OCI-LY1 (cell line): Measurements from ENCODE around the gene KLHL6.

Experiments used
- H2AFZ ChIP-seq: fragments of 200-600 bp; sonication (generic), shearing (Covaris generic); 2 replicates; pipeline ENCODE4 v1.6.0; 2014; ENCODE audit warnings: antibody characterized with exemption, mild to moderate bottlenecking, low read length
- H3F3A ChIP-seq: fragments of 200-600 bp; sonication (generic), shearing (Covaris generic); 2 replicates; pipeline ENCODE4 v1.6.0; 2014; ENCODE audit warnings: mild to moderate bottlenecking, antibody characterized with exemption, low read length, moderate library complexity; ENCODE audit not compliant: insufficient read depth
- H3K27ac ChIP-seq: fragments of 200-600 bp; sonication (generic); 2 replicates; pipeline ENCODE4 v1.5.1; 2014; ENCODE audit warnings: low read length, mixed run types, mild to moderate bottlenecking, low read depth; ENCODE audit not compliant: poor library complexity, severe bottlenecking
- H3K27me3 ChIP-seq: fragments of 200-600 bp; sonication (generic); 2 replicates; pipeline ENCODE4 v1.6.0; 2014; ENCODE audit warnings: antibody characterized with exemption, mild to moderate bottlenecking, low read length, moderate library complexity; ENCODE audit not compliant: insufficient read depth
- H3K36me3 ChIP-seq: fragments of 200-600 bp; sonication (generic); 2 replicates; pipeline ENCODE4 v1.6.1; 2014; ENCODE audit warnings: mild to moderate bottlenecking, antibody characterized with exemption, low read length, moderate library complexity, mixed read lengths; ENCODE audit not compliant: insufficient read depth
- H3K4me1 ChIP-seq: fragments of 200-600 bp; sonication (generic); 2 replicates; pipeline ENCODE4 v1.5.1; 2014; ENCODE audit warnings: mild to moderate bottlenecking, low read length, moderate library complexity; ENCODE audit not compliant: insufficient read depth, severe bottlenecking
- H3K4me2 ChIP-seq: fragments of 200-600 bp; sonication (generic), shearing (Covaris generic); 2 replicates; pipeline ENCODE4 v1.6.1; 2014; ENCODE audit warnings: low read length
- H3K4me3 ChIP-seq: fragments of 200-600 bp; sonication (generic); 2 replicates; pipeline ENCODE4 v1.5.1; 2014; ENCODE audit warnings: low read length, low read depth, mild to moderate bottlenecking, mixed read lengths; ENCODE audit not compliant: poor library complexity, severe bottlenecking
- H3K79me2 ChIP-seq: fragments of 200-600 bp; shearing (Covaris generic); 2 replicates; pipeline ENCODE4 v1.6.1; 2016; ENCODE audit warnings: mixed run types, low read length, mixed read lengths; ENCODE audit not compliant: insufficient read depth
- H3K9ac ChIP-seq: fragments of 200-600 bp; sonication (generic), shearing (Covaris generic); 2 replicates; pipeline ENCODE4 v1.6.1; 2014; ENCODE audit warnings: mild to moderate bottlenecking, low read length, mixed read lengths
- H3K9me2 ChIP-seq: fragments of 200-600 bp; sonication (generic), shearing (Covaris generic); 2 replicates; pipeline ENCODE4 v1.6.1; 2014; ENCODE audit warnings: low read depth, mild to moderate bottlenecking, low read length, mixed read lengths
- H3K9me3 ChIP-seq: fragments of 200-600 bp; shearing (Covaris generic); 2 replicates; pipeline ENCODE4 v1.6.1; 2014; ENCODE audit warnings: low read length, mixed read lengths
- H4K20me1 ChIP-seq: fragments of 200-600 bp; sonication (generic), shearing (Covaris generic); 2 replicates; pipeline ENCODE4 v1.6.0; 2016; ENCODE audit warnings: mild to moderate bottlenecking, low read length; ENCODE audit not compliant: insufficient read depth
- EZH2 ChIP-seq: fragments of 200-600 bp; sonication (generic), shearing (Covaris generic); IDR thresholded peaks from 2 replicates; pipeline ENCODE4 v1.8.0; 2017; ENCODE audit warnings: borderline replicate concordance, mixed run types, mild to moderate bottlenecking, antibody characterized with exemption, low read length, moderate library complexity, mixed read lengths
- TF ChIP-seq, protein P1 (sequence below): fragments of 200-600 bp; sonication (generic), shearing (Covaris generic); IDR thresholded peaks from 2 replicates; pipeline ENCODE4 v1.5.1; 2017; ENCODE audit warnings: mild to moderate bottlenecking, antibody characterized with exemption, low read length, moderate library complexity, mixed read lengths

The KLHL6 gene

GRCh38 chr3:183447206-183448001, 108.1 kb downstream of the KLHL6 start:
- peak overlapping the region; percentile 71 for H3K4me2 ChIP-seq
- no peaks in the 10 kb centered on the region for H4K20me1 ChIP-seq
- peaks cover 12% of the 10 kb centered on the region for H3K4me1 ChIP-seq
- H3K79me2 ChIP-seq: no peaks in the 10 kb centered on the region
- H3K27me3 ChIP-seq: peaks cover 3% of the 10 kb centered on the region; the same call in 1 of the 2 replicates
- H3K27ac ChIP-seq: no peak overlapping the region
- H3K9me2 ChIP-seq: no peaks in the 10 kb centered on the region
- no peaks in the 10 kb centered on the region for H3F3A ChIP-seq
- peak overlapping the region; percentile 62 for H3K9ac ChIP-seq
- H2AFZ ChIP-seq: peak overlapping the region; percentile 38
- H3K4me3 ChIP-seq: peak overlapping the region; percentile 68
- H3K9me3 ChIP-seq: peaks cover 19% of the 10 kb centered on the region
- no peaks in the 10 kb centered on the region; the same call in 1 of the 2 replicates for H3K36me3 ChIP-seq
- TF ChIP-seq, protein P1, sequence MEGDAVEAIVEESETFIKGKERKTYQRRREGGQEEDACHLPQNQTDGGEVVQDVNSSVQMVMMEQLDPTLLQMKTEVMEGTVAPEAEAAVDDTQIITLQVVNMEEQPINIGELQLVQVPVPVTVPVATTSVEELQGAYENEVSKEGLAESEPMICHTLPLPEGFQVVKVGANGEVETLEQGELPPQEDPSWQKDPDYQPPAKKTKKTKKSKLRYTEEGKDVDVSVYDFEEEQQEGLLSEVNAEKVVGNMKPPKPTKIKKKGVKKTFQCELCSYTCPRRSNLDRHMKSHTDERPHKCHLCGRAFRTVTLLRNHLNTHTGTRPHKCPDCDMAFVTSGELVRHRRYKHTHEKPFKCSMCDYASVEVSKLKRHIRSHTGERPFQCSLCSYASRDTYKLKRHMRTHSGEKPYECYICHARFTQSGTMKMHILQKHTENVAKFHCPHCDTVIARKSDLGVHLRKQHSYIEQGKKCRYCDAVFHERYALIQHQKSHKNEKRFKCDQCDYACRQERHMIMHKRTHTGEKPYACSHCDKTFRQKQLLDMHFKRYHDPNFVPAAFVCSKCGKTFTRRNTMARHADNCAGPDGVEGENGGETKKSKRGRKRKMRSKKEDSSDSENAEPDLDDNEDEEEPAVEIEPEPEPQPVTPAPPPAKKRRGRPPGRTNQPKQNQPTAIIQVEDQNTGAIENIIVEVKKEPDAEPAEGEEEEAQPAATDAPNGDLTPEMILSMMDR: no peak
- no peak for TF ChIP-seq EZH2

- no peaks in the 10 kb centered on the region for H4K20me1 ChIP-seq
- peak overlapping the region; percentile 38 for H2AFZ ChIP-seq
- H3F3A ChIP-seq: no peaks in the 10 kb centered on the region
- H3K4me1 ChIP-seq: peaks cover 12% of the 10 kb centered on the region
- peak overlapping the region; percentile 68 for H3K4me3 ChIP-seq
- no peaks in the 10 kb centered on the region; the same call in 1 of the 2 replicates for H3K36me3 ChIP-seq
- H3K9me2 ChIP-seq: no peaks in the 10 kb centered on the region
- peaks cover 3% of the 10 kb centered on the region; the same call in 1 of the 2 replicates for H3K27me3 ChIP-seq
- H3K4me2 ChIP-seq: peak overlapping the region; percentile 71
- TF ChIP-seq EZH2: no peak
- TF ChIP-seq, protein P1: no peak
- H3K9ac ChIP-seq: peak overlapping the region; percentile 62; the same call in 1 of the 2 replicates
- no peak overlapping the region for H3K27ac ChIP-seq
- no peaks in the 10 kb centered on the region for H3K79me2 ChIP-seq
- peaks cover 19% of the 10 kb centered on the region for H3K9me3 ChIP-seq
These were observed 108.7 kb downstream of the KLHL6 start for GRCh38 chr3:183446838-183447205.

DNA sequence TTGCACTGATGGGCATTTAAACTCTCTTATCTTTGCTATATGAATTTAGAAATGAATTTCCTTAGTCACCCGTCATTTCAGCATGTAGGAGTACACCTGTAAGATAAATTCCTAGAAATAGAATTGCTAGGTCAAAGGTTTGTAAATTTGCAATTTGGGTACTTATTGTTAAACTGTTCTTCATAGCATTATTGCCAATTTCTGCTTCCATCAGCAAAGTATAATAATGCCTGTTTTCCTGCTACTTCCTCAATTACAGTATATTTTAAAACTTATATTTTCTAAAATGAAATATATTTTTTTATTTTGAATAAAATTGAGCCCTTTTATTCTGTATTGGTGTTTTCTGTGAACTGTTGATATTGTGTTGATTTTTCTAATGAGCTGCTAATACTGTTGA, 110.8 kb downstream of the KLHL6 start:
- H3K4me1 ChIP-seq: peaks cover 12% of the 10 kb centered on the region
- no peaks in the 10 kb centered on the region for H3K9me2 ChIP-seq
- no peaks in the 10 kb centered on the region; the same call in 1 of the 2 replicates for H3K36me3 ChIP-seq
- peaks cover 19% of the 10 kb centered on the region for H3K9me3 ChIP-seq
- no peaks in the 10 kb centered on the region for H4K20me1 ChIP-seq
- TF ChIP-seq, protein P1: no peak
- TF ChIP-seq EZH2: no peak
- H3K4me3 ChIP-seq: no peak overlapping the region
- no peak overlapping the region for H2AFZ ChIP-seq
- H3K4me2 ChIP-seq: no peak overlapping the region
- H3K79me2 ChIP-seq: no peaks in the 10 kb centered on the region
- no peak overlapping the region for H3K27ac ChIP-seq
- no peak overlapping the region for H3K9ac ChIP-seq
- no peaks in the 10 kb centered on the region for H3F3A ChIP-seq
- H3K27me3 ChIP-seq: peaks cover 3% of the 10 kb centered on the region; the same call in 1 of the 2 replicates
